GM21786 (cell line): ENCODE results near the gene SLC25A29.
"Not testable (repeated sequence)": the region's sequence is repeated elsewhere in the genome, so short reads cannot be mapped to it uniquely, and the experiment has no call there.

Experiments
- ATAC-seq: cut with Tn5 transposase; IDR thresholded peaks from one replicate; pipeline ENCODE4 v1.9.1; 2021; ENCODE audit not compliant: unreplicated experiment

SLC25A29 gene

DNA sequence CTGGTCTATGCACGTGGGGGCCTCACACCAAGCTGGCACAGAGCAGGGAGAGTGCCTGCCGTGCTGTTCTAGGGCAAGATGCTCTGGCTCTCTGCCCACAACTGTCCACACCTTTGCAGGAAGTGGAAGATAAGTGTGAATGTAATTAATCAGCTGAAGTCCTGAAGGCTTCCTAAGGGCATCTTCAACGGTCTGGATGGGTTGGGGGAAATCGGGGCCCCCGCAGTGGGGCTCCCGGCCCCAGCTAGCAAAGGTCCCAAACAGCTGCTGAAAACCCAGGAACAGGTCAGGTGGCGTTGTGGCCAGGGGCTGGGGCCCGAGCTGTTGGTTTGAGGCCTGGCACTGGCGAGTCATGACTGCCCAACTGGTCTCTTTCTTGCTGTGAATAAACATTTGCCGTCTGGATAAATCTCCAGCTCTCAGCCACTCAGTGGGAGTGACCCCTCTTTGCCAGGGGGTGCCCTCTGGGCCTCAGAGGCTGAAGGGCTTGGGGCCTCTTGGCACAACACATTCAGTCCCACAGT lies 6.7 kb upstream of the SLC25A29 start:
- ATAC-seq = no peak

DNA sequence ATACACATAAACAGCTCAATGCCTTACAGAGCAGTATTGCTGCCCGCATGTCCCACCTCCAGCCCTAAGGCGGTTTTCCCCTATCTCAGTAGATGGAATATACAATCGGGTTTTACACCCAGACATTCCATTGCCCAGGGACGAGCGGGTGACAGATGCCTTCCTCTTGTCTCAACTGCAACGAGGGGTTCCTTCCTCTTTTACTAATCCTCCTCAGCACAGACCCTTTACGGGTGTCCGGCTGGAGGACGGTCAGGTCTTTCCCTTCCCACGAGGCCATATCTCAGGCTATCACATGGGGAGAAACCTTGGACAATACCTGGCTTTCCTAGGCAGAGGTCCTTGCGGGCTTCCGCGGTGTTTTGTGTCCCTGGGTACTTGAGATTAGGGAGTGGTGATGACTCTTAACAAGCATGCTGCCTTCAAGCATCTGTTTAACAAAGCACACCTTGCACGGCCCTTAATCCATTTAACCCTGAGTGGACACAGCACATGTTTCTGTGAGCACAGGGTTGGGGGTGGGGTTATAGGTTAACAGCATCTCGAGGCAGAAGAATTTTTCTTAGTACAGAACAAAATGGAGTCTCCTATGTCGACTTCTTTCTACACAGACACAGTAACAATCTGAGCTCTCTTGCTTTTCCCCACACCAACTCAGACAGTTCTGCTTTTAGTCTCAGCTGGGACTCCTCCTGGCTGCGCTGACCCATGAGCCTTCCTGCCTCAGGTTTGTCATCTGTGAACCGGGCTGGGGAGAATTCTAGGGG lies 6.0 kb upstream of the SLC25A29 start:
- not testable (repeated sequence) for ATAC-seq

DNA sequence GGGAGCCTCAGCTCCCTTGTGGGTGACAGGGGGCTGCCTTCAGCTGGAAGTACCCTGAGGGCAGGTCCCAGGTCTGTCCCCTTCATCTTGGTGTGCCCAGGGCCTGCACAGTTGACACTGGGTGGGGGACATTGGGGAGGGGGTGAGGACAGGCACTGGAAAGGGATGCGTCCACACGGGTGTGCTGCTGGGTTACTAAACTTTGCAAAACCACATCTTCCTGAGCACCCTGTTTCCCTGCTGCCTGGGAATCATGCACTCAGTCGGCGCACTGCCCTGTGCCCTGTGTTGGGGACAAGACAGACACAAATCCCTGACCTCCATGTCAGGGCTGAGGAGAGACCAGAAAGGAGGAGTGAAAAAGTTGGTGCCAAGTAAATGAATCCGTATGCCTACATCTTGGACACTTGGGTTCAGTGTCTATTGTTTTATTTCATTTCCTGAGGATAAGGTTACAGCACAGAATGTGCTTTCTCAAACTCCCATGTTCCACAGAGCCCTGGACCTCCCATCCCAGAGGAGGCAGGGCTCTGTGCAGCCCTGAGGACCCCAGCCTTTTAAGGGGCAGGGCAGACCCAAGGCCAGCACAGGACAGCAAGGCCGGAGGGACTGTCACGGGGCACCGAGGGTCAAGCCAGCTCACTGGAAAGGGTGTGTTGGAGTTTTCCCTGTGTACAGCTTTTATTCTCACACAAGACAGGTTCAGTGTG lies 2.9 kb upstream of the SLC25A29 start:
- ATAC-seq = no peak

DNA sequence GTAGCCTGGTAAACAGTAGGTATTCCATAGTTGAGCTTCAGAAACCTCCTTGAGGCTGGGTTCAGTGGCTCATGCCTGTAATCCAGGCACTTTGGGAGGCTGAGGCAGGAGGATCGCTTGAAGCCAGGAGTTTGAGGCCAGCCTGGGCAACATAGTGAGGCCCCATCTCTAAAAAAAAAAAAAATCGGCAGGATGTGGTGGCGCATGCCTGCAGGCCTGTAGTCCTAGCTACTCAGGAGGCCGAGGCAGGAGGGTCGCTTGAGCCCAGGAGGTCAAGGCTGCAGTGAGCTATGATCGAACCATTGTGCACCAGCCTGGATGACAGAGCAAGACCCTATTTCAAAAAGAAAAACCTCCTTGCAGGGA lies 2.2 kb upstream of the SLC25A29 start:
- not testable (repeated sequence) for ATAC-seq

DNA sequence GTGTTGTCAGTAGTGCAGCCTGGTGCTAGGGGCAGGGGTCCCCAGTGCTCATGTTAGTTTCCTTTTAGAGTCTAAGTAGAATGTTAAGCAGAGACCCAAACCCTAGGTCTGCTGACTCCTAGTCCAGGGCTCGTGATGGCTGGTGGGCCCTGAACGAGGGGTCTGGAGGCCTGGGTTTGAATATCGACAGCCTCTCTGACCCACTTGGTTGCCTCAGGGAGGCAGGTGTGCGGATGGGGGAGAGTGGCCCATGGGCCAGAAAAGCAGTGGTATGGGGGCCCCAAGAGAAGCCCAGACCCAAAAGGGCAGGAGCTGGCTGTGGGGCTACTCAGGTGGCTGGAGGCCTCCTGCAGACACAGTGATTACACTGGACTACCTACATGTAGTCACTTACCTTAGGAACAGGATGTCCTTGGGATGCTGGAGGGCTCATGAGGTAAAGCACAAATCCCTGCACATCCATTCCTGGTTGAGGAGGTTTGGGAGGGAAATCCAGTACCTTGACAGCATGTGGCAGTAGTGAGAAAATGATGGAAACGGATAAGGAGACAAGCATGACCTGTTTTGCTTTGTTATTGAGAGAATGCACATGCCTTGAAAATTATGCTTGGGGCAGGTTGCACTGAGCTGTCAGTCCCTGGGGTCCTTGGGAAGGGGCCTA lies 1.7 kb upstream of the SLC25A29 start:
- no peak for ATAC-seq

DNA sequence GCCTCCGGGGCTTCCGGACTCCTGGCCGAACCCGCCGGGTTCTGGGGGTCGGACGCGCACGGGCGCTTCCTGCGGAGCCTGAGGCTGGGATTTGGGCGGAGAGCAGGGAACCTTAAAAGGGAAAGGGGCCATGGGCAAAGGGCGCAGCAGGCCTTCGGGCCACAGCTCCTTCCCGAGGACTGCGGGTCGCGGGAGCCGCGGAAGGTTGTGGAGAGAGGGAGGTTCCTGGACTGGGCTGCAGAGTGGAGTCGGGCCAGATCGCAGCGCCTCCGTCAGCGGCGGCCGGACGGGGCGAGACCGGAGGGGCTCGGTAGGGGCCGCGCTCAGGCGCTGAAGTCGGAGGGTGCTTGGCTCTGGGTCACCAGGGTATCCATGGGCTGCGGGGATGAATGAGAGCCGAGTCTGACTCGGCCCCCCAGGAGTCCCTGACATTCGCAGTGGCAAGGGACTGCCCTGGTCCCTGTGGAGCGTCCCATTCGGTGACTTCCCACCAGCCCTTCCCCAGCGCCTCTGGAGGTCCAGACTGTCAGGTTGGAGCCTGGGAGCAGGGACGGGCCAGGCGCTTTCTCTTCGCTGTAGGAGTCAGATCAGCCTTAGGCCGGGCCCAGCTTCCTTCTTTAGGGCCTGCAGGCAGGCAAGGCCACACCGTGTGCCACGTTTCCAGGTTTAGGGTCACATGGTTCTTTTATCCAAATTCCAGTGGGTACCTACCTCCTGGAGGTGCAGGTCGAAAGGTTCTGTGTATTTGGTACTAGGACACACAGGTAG lies 938 bp upstream of the SLC25A29 start:
- ATAC-seq = no peak

DNA sequence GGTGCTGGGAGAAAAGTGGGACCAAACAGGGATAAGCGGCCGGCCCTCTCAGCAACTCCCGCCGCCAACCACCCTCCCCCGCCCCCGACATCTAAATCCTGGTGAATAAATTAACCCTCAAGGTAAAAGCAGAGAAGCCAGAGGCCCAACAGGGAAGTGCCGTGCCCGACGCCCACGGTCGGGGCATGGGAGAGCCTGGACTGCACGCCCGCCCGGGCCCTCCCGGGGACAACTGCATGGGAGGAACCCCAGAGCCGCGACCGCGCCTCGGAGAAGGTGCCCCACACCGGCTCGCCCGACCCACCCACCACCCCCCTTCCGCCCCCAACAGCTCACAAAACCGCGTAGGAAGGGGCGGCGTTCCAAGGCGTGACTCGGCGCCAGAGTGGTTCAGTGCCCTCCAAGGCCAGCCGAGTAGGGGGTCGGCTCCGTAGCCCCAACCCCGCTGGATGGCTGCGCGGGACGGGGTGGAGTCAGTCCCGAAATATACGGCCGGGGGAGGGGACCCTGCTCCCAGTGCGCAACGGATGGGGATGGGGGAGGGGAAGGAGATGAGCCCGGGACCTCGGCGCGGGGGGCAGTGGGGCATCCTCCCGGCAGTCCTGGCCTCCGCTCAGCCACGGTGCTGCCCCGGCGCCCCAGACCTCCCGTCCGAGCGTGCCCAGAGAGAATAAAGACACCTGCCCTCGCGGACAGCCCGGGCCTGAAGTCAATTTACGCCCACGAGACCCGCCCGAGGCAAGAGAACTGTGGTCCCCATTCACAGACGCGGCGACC lies 732 bp downstream of the SLC25A29 start:
- no peak for ATAC-seq

DNA sequence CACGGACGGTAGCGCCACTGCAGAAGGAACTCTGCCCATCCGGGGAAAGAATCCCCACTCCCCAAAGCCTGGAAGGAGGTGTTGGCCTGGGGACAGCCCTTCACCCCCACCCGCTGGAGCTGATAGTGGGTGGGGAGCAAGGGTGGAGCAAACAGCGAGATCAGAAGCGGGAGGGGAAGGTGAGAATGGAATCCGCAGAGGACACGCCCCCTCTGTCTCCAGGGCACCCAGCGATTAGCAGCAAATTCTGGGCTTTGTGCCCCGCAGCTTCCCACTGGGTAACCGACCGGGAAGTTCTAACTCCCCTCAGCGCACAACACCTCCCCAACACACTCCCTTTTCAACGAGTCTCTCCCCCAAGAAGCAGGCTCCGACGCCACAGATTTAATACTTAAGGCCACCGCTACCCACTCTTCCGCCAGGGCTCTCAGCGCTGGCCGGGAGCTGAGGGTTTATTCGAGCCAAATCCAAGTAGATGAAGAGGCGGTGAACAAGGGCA lies 1.4 kb downstream of the SLC25A29 start:
- ATAC-seq = no peak

DNA sequence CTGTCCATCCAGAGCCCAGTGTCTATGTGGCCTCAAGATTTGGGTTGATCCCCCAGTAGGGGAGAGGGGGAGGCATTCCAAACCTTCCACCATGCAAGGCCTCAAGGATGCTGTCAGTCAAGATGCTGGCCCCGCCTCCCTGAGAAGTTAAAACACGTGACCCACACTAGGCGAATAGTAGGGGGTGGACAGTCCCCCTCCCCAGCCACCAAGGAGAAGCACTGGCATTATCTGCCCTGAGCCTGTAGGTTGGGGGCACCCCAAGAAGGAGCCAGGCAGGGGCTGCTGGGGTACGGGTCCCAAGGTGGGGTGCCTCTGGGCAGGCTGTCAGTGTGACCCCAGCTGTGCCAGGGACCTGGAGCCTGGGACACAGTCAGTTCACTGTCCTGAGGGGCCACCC lies 2.3 kb downstream of the SLC25A29 start:
- ATAC-seq = no peak

DNA sequence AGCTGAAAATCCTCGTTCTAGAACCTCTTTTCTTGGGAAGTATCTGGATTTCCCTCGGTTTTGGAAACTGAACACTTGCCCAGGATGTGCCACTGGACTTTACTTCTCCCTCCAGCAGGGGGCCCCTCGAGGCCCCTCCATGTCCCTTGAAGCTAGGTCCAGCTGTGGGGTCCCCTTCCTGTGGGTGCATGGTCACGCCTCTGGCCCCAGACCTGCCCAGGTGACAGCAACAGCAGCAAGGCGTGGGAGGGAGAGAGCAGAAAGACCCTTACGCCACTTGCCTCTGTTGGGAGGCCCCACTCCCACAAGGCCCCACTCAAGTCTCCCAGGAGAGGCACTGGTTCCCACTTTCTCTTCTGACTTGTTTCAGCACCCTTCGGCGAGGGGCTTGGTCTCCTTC lies 3.1 kb downstream of the SLC25A29 start:
- no peak for ATAC-seq

DNA sequence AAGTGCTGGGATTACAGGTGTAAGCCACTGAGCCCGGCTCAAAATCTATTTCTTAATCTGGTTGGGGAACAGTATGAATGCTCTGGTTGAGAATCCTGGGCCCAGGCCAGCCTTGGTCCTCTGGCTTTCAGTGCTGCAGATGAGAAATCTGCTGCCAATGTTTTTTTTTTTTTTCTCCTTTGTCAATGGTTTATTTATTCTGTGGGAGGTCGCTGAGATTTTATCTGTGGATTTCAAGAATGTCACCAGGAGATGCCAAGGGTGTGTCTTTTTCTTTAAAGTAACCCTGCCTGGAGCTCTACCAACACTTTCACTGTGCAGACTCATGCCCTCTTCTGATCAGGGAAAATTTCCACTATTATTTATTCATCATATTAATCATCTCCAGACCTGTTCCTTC lies 3.6 kb downstream of the SLC25A29 start:
- ATAC-seq = no peak

DNA sequence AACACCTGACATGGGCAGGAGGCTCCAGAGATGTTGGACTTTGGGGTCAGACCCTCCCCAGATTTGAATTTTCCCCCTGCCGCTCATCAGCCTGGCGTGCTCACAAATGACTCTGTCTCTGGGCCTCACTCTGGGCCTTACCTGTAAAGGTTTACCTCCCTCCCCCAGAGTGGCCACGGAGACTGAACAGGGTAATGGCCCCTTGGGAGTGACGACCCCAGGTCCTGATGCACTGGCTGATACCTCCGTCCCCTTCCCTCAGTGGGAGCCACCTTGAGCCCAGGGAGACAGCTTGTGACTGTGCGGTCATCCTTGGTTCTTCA lies 7.0 kb downstream of the SLC25A29 start:
- no peak for ATAC-seq

DNA sequence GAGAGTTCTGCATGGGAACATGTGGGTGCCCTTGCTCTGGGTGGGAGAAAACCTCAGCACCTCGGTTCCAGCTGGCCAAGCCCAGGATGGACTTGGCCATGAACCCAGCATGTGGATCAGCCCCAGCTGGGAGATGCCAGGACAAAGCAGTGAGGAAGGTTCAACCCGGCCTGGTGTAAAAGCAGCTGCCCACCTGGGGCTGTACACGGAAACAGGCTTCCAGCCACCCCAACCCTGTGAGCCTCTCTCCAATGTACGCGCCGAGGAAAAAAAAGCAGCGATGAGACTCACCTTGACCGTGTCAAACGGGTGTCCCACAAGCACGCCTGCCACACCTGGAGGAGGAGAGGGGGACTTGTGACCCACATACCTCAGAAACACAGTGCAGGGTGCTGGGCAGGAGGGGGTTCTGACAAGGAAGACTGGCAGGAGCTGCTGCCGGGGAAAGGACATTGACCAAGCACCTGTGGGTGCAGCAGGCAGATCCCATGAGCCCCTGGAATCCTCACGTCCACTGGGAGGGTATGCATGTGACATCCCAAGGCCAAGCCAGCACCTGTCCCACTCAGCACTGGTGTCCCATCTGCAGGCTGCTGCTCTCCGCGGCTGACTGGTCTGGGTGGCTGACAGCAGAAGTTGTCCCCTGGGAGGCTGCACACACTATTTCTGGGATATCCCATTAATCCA lies 7.5 kb downstream of the SLC25A29 start:
- ATAC-seq = no peak

DNA sequence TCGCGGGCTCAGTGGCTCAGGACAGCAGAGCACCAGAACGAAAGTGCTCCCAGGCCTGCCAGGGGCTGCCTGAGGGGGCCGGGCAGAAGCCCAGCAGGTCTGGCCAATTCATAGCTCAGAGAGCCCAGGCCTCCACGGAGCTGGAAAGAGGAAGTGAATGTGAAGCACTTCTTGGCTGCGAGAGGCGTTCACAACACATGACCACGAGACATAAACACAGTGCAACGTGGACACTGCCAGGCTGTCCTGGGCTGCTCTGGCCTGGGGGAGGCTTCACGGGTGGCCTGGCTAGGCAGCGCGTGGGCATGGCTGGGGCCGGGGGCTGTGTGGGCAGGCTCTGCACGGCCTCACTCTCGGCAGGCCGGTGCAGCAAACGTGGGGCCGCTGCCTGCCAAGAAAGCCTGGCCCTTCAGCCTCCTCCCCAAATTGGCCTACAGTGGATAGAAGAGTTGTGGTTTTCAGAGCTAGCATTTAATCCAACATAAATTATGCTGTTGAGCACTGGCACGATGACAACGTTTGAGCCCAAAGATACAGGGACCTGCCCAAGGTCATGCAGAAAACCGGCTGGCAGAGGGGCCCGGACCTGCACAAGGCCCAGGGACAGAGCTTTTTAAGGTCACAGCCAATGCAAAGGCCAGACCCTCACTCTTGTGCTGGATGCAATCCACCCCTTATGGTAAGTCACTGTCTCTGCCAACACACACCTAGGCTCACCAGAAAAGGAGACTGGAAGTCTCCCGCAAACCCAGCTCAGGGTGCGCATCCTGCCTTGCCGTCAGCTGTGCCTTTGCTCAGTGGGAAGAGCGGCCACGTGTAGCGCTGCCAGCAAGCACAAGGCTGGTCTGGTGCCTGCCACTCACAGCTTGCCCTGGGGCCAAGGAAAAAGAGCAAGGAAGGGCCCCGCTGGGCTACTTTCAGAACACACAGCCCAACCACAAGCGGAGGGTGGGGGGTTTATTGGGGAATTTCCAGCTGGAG lies 8.6 kb downstream of the SLC25A29 start:
- peak; percentile 92 for ATAC-seq

DNA sequence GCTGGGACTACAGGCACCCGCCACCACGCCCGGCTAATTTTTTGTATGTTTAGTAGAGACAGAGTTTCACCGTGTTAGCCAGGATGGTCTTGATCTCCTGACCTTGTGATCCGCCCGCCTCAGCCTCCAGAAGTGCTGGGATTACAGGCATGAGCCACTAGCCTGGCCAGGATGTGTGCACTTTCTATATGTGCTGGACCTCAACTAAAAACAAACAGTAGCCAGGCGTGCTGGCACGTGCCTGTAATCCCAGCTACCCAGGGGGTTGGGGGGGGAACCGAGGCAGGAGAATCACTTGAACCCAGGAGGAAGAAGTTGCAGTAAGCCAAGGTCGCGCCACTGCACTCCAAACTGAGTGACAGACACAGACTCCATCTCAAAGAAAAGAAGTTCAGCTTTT lies 9.5 kb downstream of the SLC25A29 start:
- ATAC-seq = not testable (repeated sequence)

DNA sequence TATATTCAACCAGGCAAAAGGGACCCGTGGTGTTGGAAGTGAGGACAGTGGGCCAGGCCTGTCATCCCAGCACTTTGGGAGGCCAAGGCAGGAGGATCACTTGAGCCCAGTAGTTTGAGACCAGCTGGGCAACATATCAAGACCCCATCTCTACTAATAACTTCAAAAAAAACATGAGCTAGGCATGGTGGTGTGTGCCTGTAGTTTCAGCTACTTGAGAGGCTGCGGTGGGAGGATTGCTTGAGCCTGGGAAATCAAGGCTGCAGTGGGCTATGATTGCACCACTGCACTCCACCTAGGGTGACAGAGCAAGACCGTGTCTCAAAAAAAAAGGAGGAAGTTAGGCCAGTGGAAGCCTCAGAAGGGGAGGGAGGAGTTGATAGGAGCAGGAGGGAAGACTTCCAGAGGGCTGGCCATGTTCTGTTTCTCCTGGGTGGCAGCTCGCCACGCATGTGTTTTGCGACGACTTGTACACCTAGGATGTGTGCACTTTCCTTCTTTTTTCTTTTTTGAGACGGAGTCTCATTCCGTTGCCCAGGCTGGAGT lies 10.1 kb downstream of the SLC25A29 start:
- ATAC-seq = no peak

DNA sequence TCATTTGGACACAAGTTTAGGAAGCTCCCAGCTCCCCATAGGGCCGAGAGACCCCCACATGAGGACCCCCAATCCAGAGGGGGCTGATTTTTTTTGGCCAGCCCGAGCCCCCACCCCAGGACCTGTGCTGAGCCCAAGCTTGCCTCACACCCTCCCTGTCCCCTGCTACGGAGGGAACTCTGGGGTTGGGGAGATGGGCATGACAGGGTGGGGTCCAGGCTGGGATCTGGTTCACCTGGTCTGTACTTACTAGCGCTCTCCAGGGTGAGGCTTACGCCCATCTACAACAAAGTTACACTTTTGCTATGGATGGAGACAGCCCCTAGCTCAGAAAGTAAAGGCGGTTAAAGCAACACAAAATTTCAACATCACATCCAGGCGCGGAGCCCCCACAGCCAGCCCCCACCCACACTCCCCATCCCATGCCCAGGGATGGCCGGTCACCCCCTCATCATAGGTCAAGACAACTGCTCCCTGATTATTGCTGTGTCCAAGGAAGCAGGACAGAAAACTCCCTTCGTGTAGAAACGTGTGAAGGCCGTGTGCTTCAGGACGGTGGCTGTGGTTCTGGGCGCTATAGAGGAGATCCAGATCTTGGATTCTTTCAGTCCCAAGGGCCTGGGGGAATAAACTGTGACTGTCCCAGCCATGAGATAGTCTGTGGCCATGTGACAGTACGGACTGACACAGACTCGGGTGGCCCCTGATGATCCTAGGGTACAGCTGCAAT lies 10.7 kb downstream of the SLC25A29 start:
- no peak for ATAC-seq

DNA sequence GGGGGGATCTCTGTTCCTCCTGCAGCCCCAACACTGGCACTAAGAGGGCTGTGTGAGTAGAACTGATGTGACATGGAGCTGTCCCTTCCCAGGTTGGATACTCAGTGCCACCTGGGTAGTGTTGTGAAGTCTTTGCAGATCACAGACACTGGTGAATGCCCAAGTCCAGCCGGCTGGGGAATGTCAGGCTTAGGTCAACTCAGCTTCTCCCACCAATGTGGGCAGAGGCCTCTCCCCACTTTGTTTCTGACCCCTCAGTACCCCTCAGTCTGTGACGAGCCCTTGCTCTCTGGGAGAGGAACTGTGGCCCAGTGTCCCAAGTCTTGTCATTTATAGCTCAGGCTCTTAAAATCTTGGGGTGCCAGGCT lies 11.3 kb downstream of the SLC25A29 start:
- no peak for ATAC-seq
